IPS-NIHi11 (cell line): ENCODE results near the gene MLLT3.

Source experiments
- DNase-seq: peaks from one replicate; pipeline ENCODE4 v3.0.0; 2012; ENCODE audit warnings: mixed read lengths, low spot score

The MLLT3 gene

GRCh38 chr9:20476912-20477521, 145.3 kb downstream of the MLLT3 start:
- DNase-seq, result no peak

- no peak for DNase-seq
Observed at GRCh38 chr9:20474496-20474895, 147.8 kb downstream of the MLLT3 start.

- DNase-seq, result no peak
Observed at GRCh38 chr9:20473515-20474013, 148.7 kb downstream of the MLLT3 start.

- DNase-seq, result no peak
Observed at GRCh38 chr9:20472342-20473045, 149.8 kb downstream of the MLLT3 start.

GRCh38 chr9:20466328-20467008, 155.8 kb downstream of the MLLT3 start:
- DNase-seq, result no peak

GRCh38 chr9:20464242-20464641, 158.1 kb downstream of the MLLT3 start:
- DNase-seq, result no peak

GRCh38 chr9:20463823-20464222, 158.5 kb downstream of the MLLT3 start:
- no peak for DNase-seq

- DNase-seq, result peak; percentile 7
Observed at GRCh38 chr9:20462410-20462809, 159.9 kb downstream of the MLLT3 start.

GRCh38 chr9:20447291-20447690, 175.0 kb downstream of the MLLT3 start:
- no peak for DNase-seq

GRCh38 chr9:20446248-20446647, 176.1 kb downstream of the MLLT3 start:
- DNase-seq, result no peak

- DNase-seq, result no peak
Observed at GRCh38 chr9:20442461-20443319, 179.6 kb downstream of the MLLT3 start.

- DNase-seq, result no peak
Observed at GRCh38 chr9:20441711-20442423, 180.4 kb downstream of the MLLT3 start.

GRCh38 chr9:20441166-20441565, 181.1 kb downstream of the MLLT3 start:
- DNase-seq, result no peak

- DNase-seq, result no peak
Observed at GRCh38 chr9:20437476-20437875, 184.8 kb downstream of the MLLT3 start.

- no peak for DNase-seq
Observed at GRCh38 chr9:20436476-20437195, 185.7 kb downstream of the MLLT3 start.

GRCh38 chr9:20428976-20429375, 193.3 kb downstream of the MLLT3 start:
- no peak for DNase-seq

- no peak for DNase-seq
Observed at GRCh38 chr9:20427359-20427758, 194.9 kb downstream of the MLLT3 start.

GRCh38 chr9:20426019-20426418, 196.3 kb downstream of the MLLT3 start:
- DNase-seq, result no peak

- no peak for DNase-seq
Observed at GRCh38 chr9:20419533-20419932, 202.8 kb downstream of the MLLT3 start.

GRCh38 chr9:20418485-20418884, 203.8 kb downstream of the MLLT3 start:
- no peak for DNase-seq
